Panc1 (cell line): ENCODE results near the gene SPECC1. TPM values are rescaled to one million over a fixed set of nuclear protein-coding genes. Genes with fewer than 3 reads are reported as not detected.

Experiments
- ATAC-seq: fragments of 200-7000 bp; cut with Tn5 transposase; 2 replicates; pipeline ENCODE4 v1.9.1; 2020; ENCODE audit warnings: mild to moderate bottlenecking, moderate library complexity
- BruUV-seq: library from RNA; stranded (reverse); fragments of 400-500 nt; replicated peaks from 2 replicates; lab custom pipeline; 2021; lab: Mats Ljungman, UMichigan
- CTCF ChIA-PET: fragments of 300-600 bp; sonication (Branson Sonifier 250); formaldehyde crosslinking; loops from one replicate; lab custom pipeline; 2022; ENCODE audit warnings: antibody characterized with exemption; lab: Charles Lee
- POLR2A ChIA-PET: fragments of 300-600 bp; sonication (Branson Sonifier 250); formaldehyde crosslinking; loops from one replicate; lab custom pipeline; 2022; ENCODE audit warnings: antibody characterized with exemption; lab: Charles Lee
- DNase-seq: peaks from one replicate; pipeline ENCODE4 v3.0.0-alpha.2; 2010; ENCODE audit warnings: low read depth, low spot score
- H3K27ac ChIP-seq: 2 replicates; pipeline ENCODE4 v1.5.1; 2011; ENCODE audit warnings: mild to moderate bottlenecking, low read length, inconsistent platforms
- H3K27me3 ChIP-seq: fragments of 200-500 bp; sonication (Bioruptor generic); 2 replicates; pipeline ENCODE4 v1.6.0; 2014; ENCODE audit warnings: low read length, inconsistent platforms; ENCODE audit not compliant: control insufficient read depth, insufficient read depth
- H3K36me3 ChIP-seq: fragments of 200-500 bp; sonication (Bioruptor generic); 2 replicates; pipeline ENCODE4 v1.5.1; 2014; ENCODE audit warnings: inconsistent platforms, mild to moderate bottlenecking, low read length, moderate library complexity; ENCODE audit not compliant: control insufficient read depth, insufficient read depth
- H3K4me1 ChIP-seq: 2 replicates; pipeline ENCODE4 v1.5.1; 2011; ENCODE audit warnings: inconsistent platforms, mild to moderate bottlenecking, low read length, moderate library complexity; ENCODE audit not compliant: control insufficient read depth, insufficient read depth
- H3K4me3 ChIP-seq, 2 experiments: 2 replicates each; pipeline ENCODE4 v1.5.1; 2011 to 2012; ENCODE audit warnings: low read depth in 2 of 2, low read length in 2 of 2, mild to moderate bottlenecking in 2 of 2, inconsistent platforms in 1 of 2, moderate library complexity in 1 of 2
- H3K9me3 ChIP-seq: fragments of 200-500 bp; sonication (Bioruptor generic); 2 replicates; pipeline ENCODE4 v1.5.1; 2014; ENCODE audit warnings: low read depth, mild to moderate bottlenecking, inconsistent platforms, low read length, moderate library complexity; ENCODE audit not compliant: control insufficient read depth, insufficient read depth
- POLR2AphosphoS5 ChIP-seq: IDR thresholded peaks from 2 replicates; pipeline ENCODE4 v1.6.1; 2012; ENCODE audit warnings: mild to moderate bottlenecking, low read depth, low read length, moderate library complexity
- REST ChIP-seq, 2 experiments: IDR thresholded peaks; 2 replicates each; pipeline ENCODE4 v1.6.1; 2011 to 2012; ENCODE audit warnings: low read depth in 2 of 2, control low read depth in 1 of 2, low read length in 1 of 2, mild to moderate bottlenecking in 1 of 2, moderate library complexity in 1 of 2; ENCODE audit not compliant: insufficient read depth in 1 of 2
- SIN3A ChIP-seq: IDR thresholded peaks from 2 replicates; pipeline ENCODE4 v1.6.1; 2012; ENCODE audit warnings: low read depth, mild to moderate bottlenecking, low read length, moderate library complexity, borderline replicate concordance; ENCODE audit not compliant: insufficient read depth
- TCF7L2 ChIP-seq: IDR thresholded peaks from 2 replicates; pipeline ENCODE4 v1.6.1; 2011; ENCODE audit warnings: mild to moderate bottlenecking, low read depth, low read length, inconsistent platforms
- in situ Hi-C: cut with HindIII; loops from 2 replicates; pipeline ENCODE4 v1.10.0; 2016; ENCODE audit warnings: low sequenced_read_pairs, low pct_unique_long_range_greater_than_20kb
- intact Hi-C: fragments of 100-400 bp; cut with micrococcal nuclease; formaldehyde crosslinking; loops from one replicate; pipeline ENCODE4 v1.10.0; 2022; ENCODE audit not compliant: unreplicated experiment
- total RNA-seq: library from RNA; stranded (reverse); gene quantifications from one replicate; pipeline ENCODE4 v1.2.1, GENCODE V29; 2021; ENCODE audit not compliant: unreplicated experiment
- TF ChIP-seq, protein P1 (sequence below): fragments of 450-650 bp; IDR thresholded peaks from 2 replicates; pipeline ENCODE4 v1.5.1; 2017; ENCODE audit warnings: mild to moderate bottlenecking

The SPECC1 gene
- total RNA-seq, 1 experiment from 2014 or later, result 80.8 TPM

GRCh38 chr17:20043021-20043420 is 33.9 kb downstream of the SPECC1 start:
- Histone ChIP-seq H3K36me3 (no peaks in the 10 kb centered on the region), H3K27ac (no peak overlapping the region; the same call in 1 of the 2 replicates), H3K4me1 (peaks cover 8% of the 10 kb centered on the region), H3K9me3 (no peaks in the 10 kb centered on the region), H3K27me3 (no peaks in the 10 kb centered on the region), H3K4me3 (no peak overlapping the region)
- ATAC-seq (no peak), DNase-seq (no peak)
- no TSS peak for BruUV-seq
- TF ChIP-seq REST (IDR thresholded peaks at IDR 0.05; ENCODE audit: insufficient read depth in 1 of 2, low read depth in 2 of 2, low read length in 1 of 2), result no peak
- TF ChIP-seq SIN3A, result no peak
- TF ChIP-seq, protein P1, sequence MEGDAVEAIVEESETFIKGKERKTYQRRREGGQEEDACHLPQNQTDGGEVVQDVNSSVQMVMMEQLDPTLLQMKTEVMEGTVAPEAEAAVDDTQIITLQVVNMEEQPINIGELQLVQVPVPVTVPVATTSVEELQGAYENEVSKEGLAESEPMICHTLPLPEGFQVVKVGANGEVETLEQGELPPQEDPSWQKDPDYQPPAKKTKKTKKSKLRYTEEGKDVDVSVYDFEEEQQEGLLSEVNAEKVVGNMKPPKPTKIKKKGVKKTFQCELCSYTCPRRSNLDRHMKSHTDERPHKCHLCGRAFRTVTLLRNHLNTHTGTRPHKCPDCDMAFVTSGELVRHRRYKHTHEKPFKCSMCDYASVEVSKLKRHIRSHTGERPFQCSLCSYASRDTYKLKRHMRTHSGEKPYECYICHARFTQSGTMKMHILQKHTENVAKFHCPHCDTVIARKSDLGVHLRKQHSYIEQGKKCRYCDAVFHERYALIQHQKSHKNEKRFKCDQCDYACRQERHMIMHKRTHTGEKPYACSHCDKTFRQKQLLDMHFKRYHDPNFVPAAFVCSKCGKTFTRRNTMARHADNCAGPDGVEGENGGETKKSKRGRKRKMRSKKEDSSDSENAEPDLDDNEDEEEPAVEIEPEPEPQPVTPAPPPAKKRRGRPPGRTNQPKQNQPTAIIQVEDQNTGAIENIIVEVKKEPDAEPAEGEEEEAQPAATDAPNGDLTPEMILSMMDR, result no peak
- TF ChIP-seq TCF7L2, result no peak
- TF ChIP-seq POLR2AphosphoS5, result no peak
- intact Hi-C loops, result no loop called here
- CTCF ChIA-PET, result no interaction called here
- in situ Hi-C loops, result no loop called here
- POLR2A ChIA-PET, result interaction anchor here (0.6 kb wide), 1 partner anchor 125 kb away, joined by 3 read pairs; no protein-coding TSS in a partner anchor

DNA sequence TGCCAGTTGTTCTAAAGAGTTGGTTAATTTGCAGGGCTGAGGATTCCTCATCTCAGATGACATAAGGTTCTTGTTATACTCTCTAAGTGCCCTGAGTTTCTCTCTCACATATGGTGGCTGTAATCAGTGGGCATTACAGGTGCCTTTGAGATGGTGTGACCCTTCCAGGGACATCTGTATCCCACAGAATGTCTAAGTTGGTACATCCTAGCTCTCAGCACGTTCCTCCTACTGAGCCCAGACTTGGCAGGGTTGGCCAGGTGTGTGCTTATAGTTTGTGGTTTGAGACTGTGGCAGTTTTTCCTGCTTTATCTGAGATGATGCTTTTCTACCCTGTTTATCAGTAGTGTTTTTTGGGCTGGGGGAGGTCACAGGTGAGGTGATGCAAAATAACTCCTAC is 36.3 kb downstream of the SPECC1 start:
- no peak for ATAC-seq
- H3K36me3 ChIP-seq, result no peaks in the 10 kb centered on the region
- peaks cover 8% of the 10 kb centered on the region for H3K4me1 ChIP-seq
- TF ChIP-seq SIN3A, result no peak
- TF ChIP-seq TCF7L2, result no peak
- no peak for TF ChIP-seq POLR2AphosphoS5
- no peak for TF ChIP-seq REST (IDR thresholded peaks at IDR 0.05; ENCODE audit: insufficient read depth in 1 of 2, low read depth in 2 of 2, low read length in 1 of 2)
- TF ChIP-seq, protein P1, result no peak
- H3K9me3 ChIP-seq, result no peaks in the 10 kb centered on the region
- H3K27me3 ChIP-seq, result no peaks in the 10 kb centered on the region
- in situ Hi-C loops, result no loop called here
- BruUV-seq, result no TSS peak
- ChIA-PET POLR2A (no interaction called here), CTCF (no interaction called here)
- intact Hi-C loops, result no loop called here
- DNase-seq, result no peak
- no peak overlapping the region; the same call in 1 of the 2 replicates for H3K27ac ChIP-seq
- H3K4me3 ChIP-seq, result no peak overlapping the region
